PC-3 (cell line): ENCODE results near the gene AP4S1. TPM values are rescaled to one million over a fixed set of nuclear protein-coding genes. Genes with fewer than 3 reads are reported as not detected.

Experiments used
- ATAC-seq: fragments of 200-7000 bp; cut with Tn5 transposase; 2 replicates; pipeline ENCODE4 v1.9.1; 2020; ENCODE audit warnings: mild to moderate bottlenecking, moderate library complexity
- BruUV-seq: library from RNA; stranded (reverse); fragments of 400-500 nt; replicated peaks from 2 replicates; lab custom pipeline; 2021; lab: Mats Ljungman, UMichigan
- CTCF ChIA-PET: fragments of 300-600 bp; sonication (Branson Sonifier 250); formaldehyde crosslinking; loops from one replicate; lab custom pipeline; 2022; ENCODE audit warnings: antibody characterized with exemption; lab: Charles Lee
- POLR2A ChIA-PET: fragments of 300-600 bp; sonication (Branson Sonifier 250); formaldehyde crosslinking; loops from one replicate; lab custom pipeline; 2022; ENCODE audit warnings: antibody characterized with exemption; ENCODE audit not compliant: unreplicated experiment; lab: Charles Lee
- DNase-seq: peaks from one replicate; pipeline ENCODE4 v3.0.0-alpha.2; 2015
- H2AFZ ChIP-seq: fragments of 300-600 bp; sonication (generic); 2 replicates; pipeline ENCODE4 v1.6.0; 2016; ENCODE audit warnings: antibody characterized with exemption, low read length
- H3F3A ChIP-seq: fragments of 300-600 bp; sonication (generic); one replicate; pipeline ENCODE4 v1.6.0; 2017; ENCODE audit warnings: antibody characterized with exemption, low read length, control low read depth, mild to moderate bottlenecking; ENCODE audit not compliant: unreplicated experiment
- H3K27ac ChIP-seq: fragments of 300-600 bp; sonication (generic); 2 replicates; pipeline ENCODE4 v1.5.1; 2016; ENCODE audit warnings: mild to moderate bottlenecking, low read length
- H3K27me3 ChIP-seq: fragments of 300-600 bp; sonication (generic); 2 replicates; pipeline ENCODE4 v1.6.1; 2016; ENCODE audit warnings: low read length, mixed read lengths
- H3K36me3 ChIP-seq: fragments of 300-600 bp; sonication (generic); 2 replicates; pipeline ENCODE4 v1.6.1; 2016; ENCODE audit warnings: low read depth, mixed run types, low read length, mixed read lengths
- H3K4me1 ChIP-seq: fragments of 300-600 bp; sonication (generic); 2 replicates; pipeline ENCODE4 v1.5.1; 2016; ENCODE audit warnings: low read length; ENCODE audit not compliant: insufficient read depth
- H3K4me2 ChIP-seq: fragments of 300-600 bp; sonication (generic); 2 replicates; pipeline ENCODE4 v1.6.0; 2016; ENCODE audit warnings: low read length
- H3K4me3 ChIP-seq: fragments of 300-600 bp; sonication (generic); 2 replicates; pipeline ENCODE4 v1.5.1; 2016; ENCODE audit warnings: mild to moderate bottlenecking, low read length, mixed read lengths
- H3K79me2 ChIP-seq: fragments of 300-600 bp; sonication (generic); 2 replicates; pipeline ENCODE4 v1.6.1; 2017; ENCODE audit warnings: low read length, mixed read lengths
- H3K9ac ChIP-seq: fragments of 300-600 bp; sonication (generic); 2 replicates; pipeline ENCODE4 v1.6.0; 2016; ENCODE audit warnings: mild to moderate bottlenecking, low read length
- H3K9me2 ChIP-seq: fragments of 300-600 bp; sonication (generic); replicated peaks from 2 replicates; pipeline ENCODE4 v1.6.1; 2016; ENCODE audit warnings: mixed run types, low read length, mixed read lengths
- H3K9me3 ChIP-seq: fragments of 300-600 bp; sonication (generic); 2 replicates; pipeline ENCODE4 v1.6.1; 2016; ENCODE audit warnings: low read length, mixed read lengths
- H4K20me1 ChIP-seq: fragments of 300-600 bp; sonication (generic); 2 replicates; pipeline ENCODE4 v1.6.1; 2016; ENCODE audit warnings: low read length, mixed read lengths
- CTCF ChIP-seq: fragments of 300-600 bp; sonication (generic); conservative IDR thresholded peaks from 2 replicates; pipeline ENCODE4 v1.5.1; 2017; ENCODE audit warnings: antibody characterized with exemption, low read depth, mild to moderate bottlenecking, low read length
- EZH2 ChIP-seq: fragments of 300-600 bp; sonication (generic); IDR thresholded peaks from one replicate; pipeline ENCODE4 v1.6.1; 2017; ENCODE audit warnings: antibody characterized with exemption, mild to moderate bottlenecking, low read length; ENCODE audit not compliant: unreplicated experiment
- EZH2phosphoT487 ChIP-seq: fragments of 300-600 bp; sonication (generic); IDR thresholded peaks from 2 replicates; pipeline ENCODE4 v1.6.1; 2018; ENCODE audit warnings: mild to moderate bottlenecking, antibody characterized with exemption, low read length, borderline replicate concordance
- intact Hi-C: fragments of 100-400 bp; cut with micrococcal nuclease; formaldehyde crosslinking; loops from 2 replicates; pipeline ENCODE4 v1.9.0; 2023
- total RNA-seq: library from RNA; depleted of rRNA; stranded (reverse); fragments of >200 nt; gene quantifications from 2 replicates; pipeline ENCODE4 v1.2.3, GENCODE V29; 2014

The AP4S1 gene
- total RNA-seq, 1 experiment from 2014 or later = 3.2 TPM

- Histone ChIP-seq H3K27me3 (no peaks in the 10 kb centered on the region), H3F3A (no peaks in the 10 kb centered on the region), H3K4me2 (peak overlapping the region; percentile 61), H3K9me3 (no peaks in the 10 kb centered on the region), H3K36me3 (no peaks in the 10 kb centered on the region), H2AFZ (peak overlapping the region; percentile 34), H3K9me2 (no peaks in the 10 kb centered on the region), H3K4me3 (peak overlapping the region; percentile 4; the same call in 1 of the 2 replicates), H3K79me2 (no peaks in the 10 kb centered on the region), H4K20me1 (no peaks in the 10 kb centered on the region), H3K27ac (peak overlapping the region; percentile 58), H3K9ac (no peak overlapping the region), H3K4me1 (peaks cover 14% of the 10 kb centered on the region)
- DNase-seq = peak; percentile 76
- BruUV-seq = no TSS peak
- intact Hi-C loops = no loop called here
- ChIA-PET POLR2A (no interaction called here), CTCF (no interaction called here)
- TF ChIP-seq EZH2phosphoT487 (no peak), EZH2 (no peak), CTCF (no peak)
- no peak for ATAC-seq
Measured at GRCh38 chr14:31043379-31043778, 17.9 kb downstream of the AP4S1 start.

GRCh38 chr14:31045501-31046080 is 20.1 kb downstream of the AP4S1 start:
- no peak overlapping the region for H3K9ac ChIP-seq
- POLR2A ChIA-PET = no interaction called here
- no peaks in the 10 kb centered on the region for H4K20me1 ChIP-seq
- no peaks in the 10 kb centered on the region for H3F3A ChIP-seq
- H3K79me2 ChIP-seq = no peaks in the 10 kb centered on the region
- ATAC-seq (no peak), DNase-seq (no peak)
- no peaks in the 10 kb centered on the region for H3K9me3 ChIP-seq
- TF ChIP-seq EZH2 (no peak), CTCF (no peak), EZH2phosphoT487 (no peak)
- H3K27me3 ChIP-seq = no peaks in the 10 kb centered on the region
- no peak overlapping the region for H3K27ac ChIP-seq
- intact Hi-C loops = no loop called here
- CTCF ChIA-PET = no interaction called here
- H3K36me3 ChIP-seq = no peaks in the 10 kb centered on the region
- BruUV-seq = no TSS peak
- H3K4me3 ChIP-seq = no peak overlapping the region
- no peak overlapping the region for H2AFZ ChIP-seq
- H3K4me2 ChIP-seq = no peak overlapping the region
- no peaks in the 10 kb centered on the region for H3K9me2 ChIP-seq
- peaks cover 14% of the 10 kb centered on the region for H3K4me1 ChIP-seq

- no peaks in the 10 kb centered on the region for H3F3A ChIP-seq
- no peak overlapping the region for H3K9ac ChIP-seq
- ATAC-seq = no peak
- TF ChIP-seq EZH2 (no peak), EZH2phosphoT487 (no peak), CTCF (no peak)
- no peak for DNase-seq
- no peaks in the 10 kb centered on the region for H4K20me1 ChIP-seq
- no peaks in the 10 kb centered on the region for H3K9me3 ChIP-seq
- ChIA-PET POLR2A (no interaction called here), CTCF (no interaction called here)
- BruUV-seq = no TSS peak
- no peak overlapping the region for H3K4me2 ChIP-seq
- H3K27me3 ChIP-seq = no peaks in the 10 kb centered on the region
- no peaks in the 10 kb centered on the region for H3K36me3 ChIP-seq
- H3K27ac ChIP-seq = no peak overlapping the region
- intact Hi-C loops = no loop called here
- H3K79me2 ChIP-seq = no peaks in the 10 kb centered on the region
- no peak overlapping the region for H2AFZ ChIP-seq
- H3K9me2 ChIP-seq = no peaks in the 10 kb centered on the region
- no peak overlapping the region for H3K4me3 ChIP-seq
- H3K4me1 ChIP-seq = peaks cover 13% of the 10 kb centered on the region
Measured at GRCh38 chr14:31047503-31047902, 22.1 kb downstream of the AP4S1 start.
